ENCODE data around the gene LMOD1.

Gene LMOD1

DNA sequence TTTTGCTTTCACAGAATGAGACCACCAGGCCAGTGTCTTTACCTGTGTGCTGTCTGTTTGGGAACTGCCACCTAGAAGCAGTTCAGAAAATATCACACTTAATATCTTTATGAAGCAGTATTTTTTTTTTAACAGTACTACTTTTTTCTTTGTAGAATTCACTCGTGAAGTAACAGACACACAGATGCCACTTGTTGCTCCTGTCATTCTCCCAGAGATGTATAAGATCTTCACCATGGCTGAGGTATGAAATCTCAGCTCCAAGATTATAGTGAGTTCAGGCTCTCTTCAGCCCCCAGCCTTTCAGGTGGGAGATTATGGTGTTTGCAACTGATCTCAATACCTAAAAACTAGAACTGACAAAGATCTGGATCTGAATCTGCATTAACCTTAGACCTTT lies 94.4 kb downstream of the LMOD1 start:
- DNase-seq: no peak

DNA sequence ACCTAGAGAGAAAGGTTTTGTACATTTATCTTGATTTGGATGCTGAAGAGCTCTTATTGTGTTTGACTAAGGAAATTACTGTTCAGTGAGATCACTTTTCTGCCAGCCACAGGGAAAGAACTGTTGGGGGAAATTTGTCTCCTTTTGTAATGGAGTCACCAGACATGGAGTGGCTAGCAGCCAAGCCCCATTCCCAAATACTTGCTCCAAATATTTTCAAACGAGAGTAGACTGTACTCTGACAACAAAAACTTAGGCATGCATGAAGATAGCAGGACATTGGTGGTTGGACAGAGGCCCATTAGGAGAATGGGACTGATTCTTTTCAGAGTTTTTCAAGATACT lies 96.3 kb downstream of the LMOD1 start:
- DNase-seq: no peak

DNA sequence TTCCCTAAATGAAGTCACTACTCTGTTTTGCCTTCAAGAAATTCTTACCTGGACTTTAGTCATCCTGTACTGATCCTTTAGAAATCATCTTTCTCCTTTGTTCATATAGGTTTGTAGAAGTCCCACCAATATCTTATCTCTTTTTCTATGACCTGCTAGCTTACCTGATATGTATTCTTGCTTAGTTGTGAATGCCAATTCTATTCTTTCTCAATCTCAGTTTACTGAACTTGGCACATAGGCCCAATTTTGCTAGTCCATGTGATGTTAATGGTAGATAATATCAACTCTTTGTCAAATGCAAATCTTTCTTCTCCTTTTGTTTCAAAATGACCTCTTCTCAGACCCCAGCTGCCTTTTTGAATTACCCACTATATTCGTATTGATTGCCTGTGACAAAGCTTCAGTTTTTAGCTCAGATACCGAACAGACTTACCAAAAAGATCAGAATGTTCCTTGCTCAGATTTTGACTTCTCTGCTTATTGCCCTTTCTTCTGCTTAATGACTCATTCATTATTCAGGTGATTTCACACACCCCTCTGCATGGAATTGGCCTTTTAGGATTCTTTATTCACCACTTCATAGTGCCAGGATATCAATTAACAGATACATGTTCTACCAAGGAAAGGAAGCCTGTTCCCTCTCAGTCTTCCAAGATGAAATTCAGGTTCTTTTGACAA lies 96.8 kb downstream of the LMOD1 start:
- no peak for DNase-seq

DNA sequence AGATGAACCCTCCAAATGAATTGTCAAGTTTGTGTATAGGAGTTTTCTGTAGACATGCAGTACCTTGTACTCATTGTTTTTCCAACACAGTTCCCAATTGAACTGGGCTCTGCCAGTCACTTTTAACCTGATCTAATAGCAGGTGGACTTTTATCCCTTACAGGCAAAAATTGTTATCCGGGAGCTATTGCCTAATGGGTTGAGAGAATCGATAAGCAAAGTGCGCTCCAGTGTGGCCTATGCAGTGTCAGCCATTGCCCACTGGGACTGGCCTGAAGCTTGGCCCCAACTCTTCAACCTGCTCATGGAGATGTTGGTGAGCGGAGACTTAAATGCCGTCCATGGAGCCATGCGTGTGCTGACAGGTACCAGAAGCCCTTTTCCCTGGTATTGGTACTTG lies 98.1 kb downstream of the LMOD1 start:
- DNase-seq: no peak

DNA sequence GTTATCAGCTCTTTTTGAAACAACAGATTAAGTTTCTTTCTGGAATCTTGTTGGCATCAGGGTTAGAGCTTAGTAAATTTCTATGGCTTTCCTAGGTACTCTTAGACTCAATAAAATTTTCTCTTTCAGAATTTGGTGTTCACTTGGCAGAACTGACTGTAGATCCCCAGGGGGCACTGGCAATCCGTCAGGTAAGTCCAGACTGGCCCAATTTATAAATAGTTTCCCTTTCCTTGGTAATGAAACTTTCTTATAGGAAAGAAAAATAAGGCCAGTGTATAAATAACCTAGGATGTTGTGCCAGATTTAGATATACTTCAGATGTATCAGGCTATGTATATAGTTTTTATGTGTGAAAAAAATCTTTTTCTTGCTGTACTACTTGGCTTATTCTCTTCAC lies 99.2 kb downstream of the LMOD1 start:
- DNase-seq: no peak
